Ecto neural progenitor cell (in vitro differentiated cells): Measurements from ENCODE around the gene SIGLEC8.

Source experiments
- DNase-seq: peaks from one replicate; pipeline ENCODE4 v3.0.0-alpha.2; 2018; ENCODE audit warnings: low spot score

Gene SIGLEC8

DNA sequence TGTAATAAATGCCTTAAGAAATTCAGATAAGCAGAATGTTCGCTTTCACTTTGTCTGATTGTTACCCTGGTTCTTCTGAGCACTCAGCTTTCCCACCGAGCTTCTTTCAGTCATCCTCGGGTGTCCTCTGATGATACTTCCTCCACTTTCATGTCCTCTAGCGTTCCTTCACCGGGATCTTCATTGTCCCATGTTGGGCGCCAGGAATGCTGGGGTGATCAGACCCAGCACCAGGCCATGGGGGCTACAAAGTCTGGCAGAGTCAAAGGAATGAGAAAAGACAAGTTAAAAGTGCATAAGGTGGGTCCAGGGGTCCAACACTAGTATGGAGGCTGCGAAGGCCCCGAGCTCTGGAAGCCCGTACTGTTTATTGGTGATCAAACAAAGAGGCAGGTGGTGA, 56.1 kb downstream of the SIGLEC8 start:
- no peak for DNase-seq
